Breast epithelium (tissue), 3 donors: ENCODE measurements around the gene ABHD10.

Source experiments
- CTCF ChIP-seq, 3 donors: fragments of 450-650 bp; IDR thresholded peaks; one replicate each; pipeline ENCODE4 v1.5.1; 2016 to 2017; ENCODE audit warnings: antibody characterized with exemption in 3 of 3, mild to moderate bottlenecking in 3 of 3, moderate library complexity in 3 of 3
- POLR2A ChIP-seq: fragments of 450-650 bp; IDR thresholded peaks from one replicate; pipeline ENCODE4 v1.6.1; 2016; ENCODE audit warnings: antibody characterized with exemption, mild to moderate bottlenecking, moderate library complexity
- POLR2AphosphoS5 ChIP-seq, 3 donors: sonication (generic); formaldehyde crosslinking; IDR thresholded peaks; one replicate each; pipeline ENCODE4 v1.6.1; 2017; ENCODE audit warnings: antibody characterized with exemption in 3 of 3

- TF ChIP-seq CTCF (IDR thresholded peaks at IDR 0.05) (no peak), POLR2A (no peak), POLR2AphosphoS5 (IDR thresholded peaks at IDR 0.05) (no peak)
These were observed 14.2 kb downstream of the ABHD10 start for GRCh38 chr3:111993038-111993437.
